ENCODE measurements around the gene IRAG1.

The IRAG1 gene

GRCh38 chr11:10646005-10646404 is 47.5 kb downstream of the IRAG1 start:
- DNase-seq (ENCODE audit: low read depth in 3 of 3): no peak

GRCh38 chr11:10645212-10645795 is 48.3 kb downstream of the IRAG1 start:
- no peak for DNase-seq (ENCODE audit: low read depth in 3 of 3)

All from stimulated activated CD4-positive, alpha-beta T cell treated with anti-CD3 and anti-CD28 coated beads, TNF-alpha, amount 100 ng/mL, for 4 hours (primary cell).